ENCODE measurements around the gene PGBD5. TPM values are rescaled to one million over a fixed set of nuclear protein-coding genes. Genes with fewer than 3 reads are reported as not detected.

PGBD5 gene
- total RNA-seq, 3 donors from 2014 or later (not counting 1 experiment from before 2014, with no cell fraction given), result 0.02 to 0.90 TPM; not detected in 1

DNA sequence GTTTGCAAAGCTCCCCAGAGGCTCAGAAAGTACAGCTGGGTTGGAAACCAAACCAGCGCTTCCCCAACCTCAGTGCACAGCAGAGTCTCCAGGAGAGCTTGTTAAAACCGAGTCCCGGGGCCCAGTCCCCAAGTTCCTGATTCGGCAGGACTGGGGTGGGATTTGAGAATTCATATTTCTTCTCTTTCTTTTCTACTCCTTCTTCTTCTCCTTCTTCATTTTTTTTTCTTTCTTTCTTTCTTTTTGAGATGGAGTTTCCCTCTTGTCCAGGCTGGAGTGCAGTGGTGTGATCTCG, 136.8 kb downstream of the PGBD5 start:
- Mint-ChIP-seq H3K27ac (no peak overlapping the region), H3K36me3 (no peaks in the 10 kb centered on the region), H3K4me3 (no peak overlapping the region), H3K4me1 (peaks cover 0 to 14% of the 10 kb centered on the region in 2 donors), H3K9me3 (no peaks in the 10 kb centered on the region), H3K27me3 (ENCODE audit: low read depth in 2 of 2) (peaks cover 7 to 15% of the 10 kb centered on the region in 2 donors)
- TF ChIP-seq, protein P1, sequence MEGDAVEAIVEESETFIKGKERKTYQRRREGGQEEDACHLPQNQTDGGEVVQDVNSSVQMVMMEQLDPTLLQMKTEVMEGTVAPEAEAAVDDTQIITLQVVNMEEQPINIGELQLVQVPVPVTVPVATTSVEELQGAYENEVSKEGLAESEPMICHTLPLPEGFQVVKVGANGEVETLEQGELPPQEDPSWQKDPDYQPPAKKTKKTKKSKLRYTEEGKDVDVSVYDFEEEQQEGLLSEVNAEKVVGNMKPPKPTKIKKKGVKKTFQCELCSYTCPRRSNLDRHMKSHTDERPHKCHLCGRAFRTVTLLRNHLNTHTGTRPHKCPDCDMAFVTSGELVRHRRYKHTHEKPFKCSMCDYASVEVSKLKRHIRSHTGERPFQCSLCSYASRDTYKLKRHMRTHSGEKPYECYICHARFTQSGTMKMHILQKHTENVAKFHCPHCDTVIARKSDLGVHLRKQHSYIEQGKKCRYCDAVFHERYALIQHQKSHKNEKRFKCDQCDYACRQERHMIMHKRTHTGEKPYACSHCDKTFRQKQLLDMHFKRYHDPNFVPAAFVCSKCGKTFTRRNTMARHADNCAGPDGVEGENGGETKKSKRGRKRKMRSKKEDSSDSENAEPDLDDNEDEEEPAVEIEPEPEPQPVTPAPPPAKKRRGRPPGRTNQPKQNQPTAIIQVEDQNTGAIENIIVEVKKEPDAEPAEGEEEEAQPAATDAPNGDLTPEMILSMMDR (IDR thresholded peaks at IDR 0.05), result no peak
- intact Hi-C loops (cut with micrococcal nuclease), result no loop called here
- Histone ChIP-seq H3K4me3 (ENCODE audit: low read length) (no peak overlapping the region), H3K27me3 (ENCODE audit: control insufficient read depth, insufficient read depth, low read length) (no peaks in the 10 kb centered on the region), H3K4me1 (ENCODE audit: control insufficient read depth, insufficient read depth, low read length) (peaks cover 15% of the 10 kb centered on the region), H3K36me3 (ENCODE audit: control insufficient read depth, insufficient read depth, low read length) (no peaks in the 10 kb centered on the region), H3K9me3 (ENCODE audit: control insufficient read depth, insufficient read depth, low read length) (no peaks in the 10 kb centered on the region), H3K27ac (ENCODE audit: low read length) (no peak overlapping the region)
- DNase-seq, result no peak
- no peak for ATAC-seq
- 83% methylated on average over 5 of the region's 5 CpGs for WGBS (ENCODE audit: insufficient coverage)

DNA sequence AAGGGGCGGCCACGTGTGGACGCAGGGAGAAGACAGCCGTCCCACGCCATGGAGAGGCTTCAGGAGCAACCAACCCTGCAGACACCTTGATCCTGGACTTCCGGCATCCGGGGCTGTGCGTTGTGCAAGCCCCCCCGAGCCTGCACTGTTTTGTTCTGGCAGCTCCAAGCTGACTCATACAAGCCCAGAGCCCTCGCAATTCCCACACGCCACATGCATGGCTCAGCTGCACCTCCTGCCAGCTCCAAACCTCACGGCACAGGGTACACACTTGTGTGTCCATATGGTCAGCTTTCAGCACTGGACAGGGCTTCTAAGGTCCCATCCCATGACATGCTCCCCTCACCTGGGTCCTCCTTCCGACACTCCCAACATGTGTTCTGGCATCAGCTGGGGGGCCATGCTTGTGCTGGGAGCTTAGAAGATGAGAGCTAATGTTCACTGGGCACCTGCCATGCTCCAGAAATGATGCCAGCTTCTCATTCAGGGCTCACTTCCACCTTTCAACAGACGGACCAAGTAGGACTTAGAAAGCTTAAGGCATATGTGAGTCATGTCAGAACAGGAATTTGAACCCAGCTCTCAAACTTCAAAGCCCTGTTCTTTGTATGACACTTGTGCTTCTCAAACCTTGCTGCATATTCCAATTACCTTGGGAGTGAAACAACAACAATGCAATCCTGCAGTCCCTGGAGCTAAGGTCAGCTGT, 137.3 kb downstream of the PGBD5 start:
- Histone ChIP-seq H3K9me3 (ENCODE audit: control insufficient read depth, insufficient read depth, low read length) (no peaks in the 10 kb centered on the region), H3K27me3 (ENCODE audit: control insufficient read depth, insufficient read depth, low read length) (no peaks in the 10 kb centered on the region), H3K4me3 (ENCODE audit: low read length) (no peak overlapping the region), H3K27ac (ENCODE audit: low read length) (no peak overlapping the region), H3K36me3 (ENCODE audit: control insufficient read depth, insufficient read depth, low read length) (no peaks in the 10 kb centered on the region), H3K4me1 (ENCODE audit: control insufficient read depth, insufficient read depth, low read length) (peaks cover 15% of the 10 kb centered on the region)
- DNase-seq (no peak), ATAC-seq (no peak)
- intact Hi-C loops (cut with micrococcal nuclease), result no loop called here
- 90% methylated on average over 14 of the region's 14 CpGs for WGBS (ENCODE audit: insufficient coverage)
- peaks cover 7 to 15% of the 10 kb centered on the region in 2 donors for H3K27me3 Mint-ChIP-seq (ENCODE audit: low read depth in 2 of 2)
- TF ChIP-seq, protein P1 (IDR thresholded peaks at IDR 0.05), result no peak
- no peaks in the 10 kb centered on the region for H3K36me3 Mint-ChIP-seq
- H3K9me3 Mint-ChIP-seq, result no peaks in the 10 kb centered on the region
- H3K4me3 Mint-ChIP-seq, result no peak overlapping the region
- H3K27ac Mint-ChIP-seq, result no peak overlapping the region
- H3K4me1 Mint-ChIP-seq, result peaks cover 0 to 14% of the 10 kb centered on the region in 2 donors

DNA sequence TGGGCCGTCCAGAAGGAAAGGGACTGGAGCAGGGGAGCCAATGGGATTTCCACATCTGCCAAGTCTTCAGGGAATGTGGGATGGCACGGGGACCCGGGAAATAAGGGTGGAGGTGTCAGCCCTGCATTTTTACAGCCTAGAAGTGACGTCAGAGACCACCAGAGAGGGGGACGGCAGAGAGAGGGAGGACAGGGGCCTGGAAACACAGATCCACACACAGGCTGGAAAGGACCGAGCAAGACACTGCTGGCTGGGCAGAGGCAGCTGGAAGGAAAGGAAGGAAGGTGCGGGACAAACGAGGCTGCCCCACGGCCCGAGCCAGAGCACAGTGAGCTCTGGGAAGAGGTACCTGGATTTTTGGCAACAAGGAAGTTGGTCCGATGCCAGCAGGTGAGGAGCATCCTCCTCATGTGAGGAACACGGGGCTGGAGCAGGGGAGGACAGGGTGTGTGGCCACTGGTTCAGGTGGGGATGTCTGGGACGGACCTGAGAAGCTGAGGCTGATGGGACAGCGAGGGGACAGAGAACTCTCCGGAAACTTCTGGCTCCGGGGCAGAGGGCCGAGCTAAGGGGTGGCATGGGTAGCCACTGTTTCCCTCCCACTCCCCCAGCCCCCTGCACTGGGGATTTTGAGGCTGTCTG, 138.3 kb downstream of the PGBD5 start:
- Histone ChIP-seq H3K27ac (ENCODE audit: low read length) (no peak overlapping the region), H3K4me1 (ENCODE audit: control insufficient read depth, insufficient read depth, low read length) (peaks cover 15% of the 10 kb centered on the region), H3K4me3 (ENCODE audit: low read length) (no peak overlapping the region), H3K27me3 (ENCODE audit: control insufficient read depth, insufficient read depth, low read length) (no peaks in the 10 kb centered on the region), H3K9me3 (ENCODE audit: control insufficient read depth, insufficient read depth, low read length) (no peaks in the 10 kb centered on the region), H3K36me3 (ENCODE audit: control insufficient read depth, insufficient read depth, low read length) (no peaks in the 10 kb centered on the region)
- DNase-seq (no peak), ATAC-seq (no peak)
- 87% methylated on average over 14 of the region's 17 CpGs for WGBS (ENCODE audit: insufficient coverage)
- intact Hi-C loops (cut with micrococcal nuclease), result no loop called here
- TF ChIP-seq, protein P1 (IDR thresholded peaks at IDR 0.05), result no peak
- Mint-ChIP-seq H3K27me3 (ENCODE audit: low read depth in 2 of 2) (peaks cover 7% of the 10 kb centered on the region in 2 donors), H3K27ac (no peak overlapping the region), H3K4me1 (peaks cover 0 to 14% of the 10 kb centered on the region in 2 donors), H3K4me3 (no peak overlapping the region), H3K36me3 (no peaks in the 10 kb centered on the region), H3K9me3 (no peaks in the 10 kb centered on the region)
